OCI-LY7 (cell line): Measurements from ENCODE around the gene YAF2.

Experiments used
- CTCF ChIP-seq: fragments of 200-600 bp; sonication (generic); conservative IDR thresholded peaks from 2 replicates; pipeline ENCODE4 v1.5.1; 2014; ENCODE audit warnings: mild to moderate bottlenecking, antibody characterized with exemption, low read length, moderate library complexity, mixed read lengths
- EZH2phosphoT487 ChIP-seq: fragments of 200-600 bp; sonication (generic); IDR thresholded peaks from 2 replicates; pipeline ENCODE4 v1.6.1; 2018; ENCODE audit warnings: low read depth, borderline replicate concordance, mild to moderate bottlenecking, mixed run types, antibody characterized with exemption, low read length, moderate library complexity, mixed read lengths

DNA sequence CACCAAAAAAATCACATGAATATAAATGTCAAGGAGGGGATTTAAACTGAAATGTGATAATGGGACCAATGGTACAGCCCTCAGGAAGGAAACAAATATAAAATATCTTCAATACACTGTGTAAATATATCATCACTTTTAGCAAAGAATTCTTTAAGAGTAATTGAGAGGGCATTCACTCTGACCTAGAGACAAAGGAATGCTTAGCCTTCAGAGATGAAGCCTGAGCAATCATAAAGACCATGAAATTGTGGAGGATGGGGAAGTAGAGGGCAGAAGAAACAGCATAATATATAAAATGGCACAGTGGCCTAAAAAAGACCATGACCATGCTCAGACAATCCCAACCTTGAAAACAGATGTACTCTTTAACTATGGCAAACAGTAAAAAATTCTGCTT, 20.4 kb downstream of the YAF2 start:
- TF ChIP-seq CTCF (no peak), EZH2phosphoT487 (no peak)
